Neural cell (in vitro differentiated cells): ENCODE data around the gene COQ9. TPM values are rescaled to one million over a fixed set of nuclear protein-coding genes. Genes with fewer than 3 reads are reported as not detected.

Experiments used
- H2AFZ ChIP-seq: fragments of 200-600, 300-800 bp; sonication (generic), shearing (Covaris generic); 2 replicates; pipeline ENCODE4 v1.6.0; 2014; ENCODE audit warnings: low read depth, mild to moderate bottlenecking, antibody characterized with exemption, low read length, moderate library complexity
- H3F3A ChIP-seq: fragments of 200-600 bp; shearing (Covaris generic); 2 replicates; pipeline ENCODE4 v1.6.1; 2016; ENCODE audit warnings: mild to moderate bottlenecking, moderate library complexity, mixed read lengths, antibody characterized with exemption, low read length; ENCODE audit not compliant: insufficient read depth, poor library complexity, severe bottlenecking
- H3K27ac ChIP-seq: fragments of 200-600, 300-800 bp; sonication (generic), shearing (Covaris generic); 2 replicates; pipeline ENCODE4 v1.5.1; 2014; ENCODE audit warnings: mild to moderate bottlenecking, low read length, moderate library complexity
- H3K27me3 ChIP-seq: fragments of 300-800, 200-600 bp; sonication (generic), shearing (Covaris generic); 2 replicates; pipeline ENCODE4 v1.6.0; 2014; ENCODE audit warnings: mild to moderate bottlenecking, low read depth, low read length, moderate library complexity; ENCODE audit not compliant: insufficient read depth
- H3K36me3 ChIP-seq: fragments of 300-800, 200-600 bp; sonication (generic), shearing (Covaris generic); 2 replicates; pipeline ENCODE4 v1.5.1; 2014; ENCODE audit warnings: mild to moderate bottlenecking, antibody characterized with exemption, low read length, moderate library complexity; ENCODE audit not compliant: insufficient read depth
- H3K4me2 ChIP-seq: fragments of 300-800, 200-600 bp; sonication (generic), shearing (Covaris generic); 2 replicates; pipeline ENCODE4 v1.6.0; 2014; ENCODE audit warnings: mild to moderate bottlenecking, low read length
- H3K4me3 ChIP-seq: fragments of 300-800, 200-600 bp; sonication (generic), shearing (Covaris generic); 2 replicates; pipeline ENCODE4 v1.5.1; 2014; ENCODE audit warnings: mild to moderate bottlenecking, low read length, moderate library complexity
- H3K79me2 ChIP-seq: fragments of 200-600 bp; shearing (Covaris generic); replicated peaks from 2 replicates; pipeline ENCODE4 v1.6.0; 2014; ENCODE audit warnings: mild to moderate bottlenecking, low read length, moderate library complexity; ENCODE audit not compliant: insufficient read depth
- H3K9ac ChIP-seq: fragments of 300-800, 200-600 bp; sonication (generic), shearing (Covaris generic); 2 replicates; pipeline ENCODE4 v1.6.1; 2016; ENCODE audit warnings: mild to moderate bottlenecking, low read length, mixed read lengths
- H3K9me2 ChIP-seq: fragments of 200-600 bp; shearing (Covaris generic); 2 replicates; pipeline ENCODE4 v1.6.1; 2016; ENCODE audit warnings: mild to moderate bottlenecking, low read length, mixed read lengths; ENCODE audit not compliant: insufficient read depth
- H3K9me3 ChIP-seq: fragments of 200-600, 300-800 bp; sonication (generic), shearing (Covaris generic); 2 replicates; pipeline ENCODE4 v1.6.1; 2016; ENCODE audit warnings: mild to moderate bottlenecking, mixed run types, low read length, moderate library complexity, mixed read lengths
- H4K20me1 ChIP-seq: fragments of 200-600 bp; shearing (Covaris generic); 2 replicates; pipeline ENCODE4 v1.6.1; 2016; ENCODE audit warnings: mild to moderate bottlenecking, mixed run types; ENCODE audit not compliant: insufficient read depth
- EP300 ChIP-seq: fragments of 450-650 bp; conservative IDR thresholded peaks from 2 replicates; pipeline ENCODE4 v1.6.1; 2014; ENCODE audit warnings: antibody characterized with exemption, mild to moderate bottlenecking, moderate library complexity; ENCODE audit not compliant: poor library complexity, severe bottlenecking
- EZH2 ChIP-seq: fragments of 200-600, 300-800 bp; shearing (Covaris generic), sonication (generic); IDR thresholded peaks from 2 replicates; pipeline ENCODE4 v1.6.1; 2014; ENCODE audit warnings: antibody characterized with exemption, low read length, borderline replicate concordance, mild to moderate bottlenecking; ENCODE audit not compliant: insufficient read depth, poor library complexity, severe bottlenecking
- MXI1 ChIP-seq: fragments of 450-650 bp; conservative IDR thresholded peaks from 2 replicates; pipeline ENCODE4 v1.6.1; 2014; ENCODE audit warnings: antibody characterized with exemption, mild to moderate bottlenecking; ENCODE audit not compliant: poor library complexity, severe bottlenecking
- POLR2AphosphoS5 ChIP-seq: IDR thresholded peaks from 2 replicates; pipeline ENCODE4 v1.6.1; 2012
- RAD21 ChIP-seq: fragments of 450-650 bp; conservative IDR thresholded peaks from 2 replicates; pipeline ENCODE4 v1.6.1; 2014; ENCODE audit warnings: antibody characterized with exemption, mild to moderate bottlenecking, moderate library complexity
- SMC3 ChIP-seq: fragments of 450-650 bp; conservative IDR thresholded peaks from 2 replicates; pipeline ENCODE4 v1.6.1; 2014; ENCODE audit warnings: antibody characterized with exemption, mild to moderate bottlenecking, moderate library complexity; ENCODE audit not compliant: poor library complexity
- TAF1 ChIP-seq: IDR thresholded peaks from 2 replicates; pipeline ENCODE4 v1.6.1; 2012; ENCODE audit warnings: low read depth
- polyA plus RNA-seq: library from polyadenylated mRNA; depleted of rRNA; stranded (reverse); fragments of >200 nt; gene quantifications from 2 replicates; pipeline ENCODE4 v1.2.3, GENCODE V29; 2014
- TF ChIP-seq, protein P1 (sequence below): IDR thresholded peaks from 2 replicates; pipeline ENCODE4 v1.6.1; 2012; ENCODE audit warnings: borderline replicate concordance
- TF ChIP-seq, protein P2 (sequence below): fragments of 450-650 bp; IDR thresholded peaks from 2 replicates; pipeline ENCODE4 v1.5.1; 2014; ENCODE audit warnings: antibody characterized with exemption, mild to moderate bottlenecking, moderate library complexity; ENCODE audit not compliant: poor library complexity, severe bottlenecking

Gene COQ9
- polyA plus RNA-seq, 1 donor from 2014 or later, result 78.7 TPM

DNA sequence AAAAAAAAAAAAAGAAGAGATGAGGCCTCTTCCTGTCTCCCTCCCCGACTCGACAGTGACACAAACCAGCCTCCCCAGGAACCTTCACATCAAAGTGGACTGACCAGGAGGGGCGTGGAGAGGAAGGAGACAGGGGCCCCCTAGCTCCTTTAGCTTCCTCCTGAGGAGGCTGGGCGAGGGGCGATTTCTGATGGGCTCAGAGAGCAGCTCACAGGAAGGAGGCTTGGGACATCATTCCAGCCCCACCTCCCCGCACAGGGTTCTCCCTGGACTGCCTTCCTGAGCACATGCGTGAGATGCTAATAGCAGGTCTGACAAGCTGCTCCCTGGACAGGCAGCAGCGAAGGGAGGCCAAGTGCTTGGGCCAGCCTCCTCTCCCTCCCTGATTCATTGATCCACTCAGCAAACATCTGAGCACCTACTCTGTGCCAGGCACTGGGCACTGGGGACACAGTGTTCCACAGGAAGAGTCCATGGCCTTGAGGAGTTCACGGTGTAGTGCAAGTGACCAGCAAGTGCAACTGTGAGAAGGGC, 53.4 kb downstream of the COQ9 start:
- TF ChIP-seq, protein P1, sequence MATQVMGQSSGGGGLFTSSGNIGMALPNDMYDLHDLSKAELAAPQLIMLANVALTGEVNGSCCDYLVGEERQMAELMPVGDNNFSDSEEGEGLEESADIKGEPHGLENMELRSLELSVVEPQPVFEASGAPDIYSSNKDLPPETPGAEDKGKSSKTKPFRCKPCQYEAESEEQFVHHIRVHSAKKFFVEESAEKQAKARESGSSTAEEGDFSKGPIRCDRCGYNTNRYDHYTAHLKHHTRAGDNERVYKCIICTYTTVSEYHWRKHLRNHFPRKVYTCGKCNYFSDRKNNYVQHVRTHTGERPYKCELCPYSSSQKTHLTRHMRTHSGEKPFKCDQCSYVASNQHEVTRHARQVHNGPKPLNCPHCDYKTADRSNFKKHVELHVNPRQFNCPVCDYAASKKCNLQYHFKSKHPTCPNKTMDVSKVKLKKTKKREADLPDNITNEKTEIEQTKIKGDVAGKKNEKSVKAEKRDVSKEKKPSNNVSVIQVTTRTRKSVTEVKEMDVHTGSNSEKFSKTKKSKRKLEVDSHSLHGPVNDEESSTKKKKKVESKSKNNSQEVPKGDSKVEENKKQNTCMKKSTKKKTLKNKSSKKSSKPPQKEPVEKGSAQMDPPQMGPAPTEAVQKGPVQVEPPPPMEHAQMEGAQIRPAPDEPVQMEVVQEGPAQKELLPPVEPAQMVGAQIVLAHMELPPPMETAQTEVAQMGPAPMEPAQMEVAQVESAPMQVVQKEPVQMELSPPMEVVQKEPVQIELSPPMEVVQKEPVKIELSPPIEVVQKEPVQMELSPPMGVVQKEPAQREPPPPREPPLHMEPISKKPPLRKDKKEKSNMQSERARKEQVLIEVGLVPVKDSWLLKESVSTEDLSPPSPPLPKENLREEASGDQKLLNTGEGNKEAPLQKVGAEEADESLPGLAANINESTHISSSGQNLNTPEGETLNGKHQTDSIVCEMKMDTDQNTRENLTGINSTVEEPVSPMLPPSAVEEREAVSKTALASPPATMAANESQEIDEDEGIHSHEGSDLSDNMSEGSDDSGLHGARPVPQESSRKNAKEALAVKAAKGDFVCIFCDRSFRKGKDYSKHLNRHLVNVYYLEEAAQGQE, result no peak
- TF ChIP-seq SMC3 (no peak), EZH2 (no peak), POLR2AphosphoS5 (no peak), MXI1 (no peak), EP300 (no peak)
- H2AFZ ChIP-seq, result no peak overlapping the region
- H4K20me1 ChIP-seq, result no peaks in the 10 kb centered on the region

DNA sequence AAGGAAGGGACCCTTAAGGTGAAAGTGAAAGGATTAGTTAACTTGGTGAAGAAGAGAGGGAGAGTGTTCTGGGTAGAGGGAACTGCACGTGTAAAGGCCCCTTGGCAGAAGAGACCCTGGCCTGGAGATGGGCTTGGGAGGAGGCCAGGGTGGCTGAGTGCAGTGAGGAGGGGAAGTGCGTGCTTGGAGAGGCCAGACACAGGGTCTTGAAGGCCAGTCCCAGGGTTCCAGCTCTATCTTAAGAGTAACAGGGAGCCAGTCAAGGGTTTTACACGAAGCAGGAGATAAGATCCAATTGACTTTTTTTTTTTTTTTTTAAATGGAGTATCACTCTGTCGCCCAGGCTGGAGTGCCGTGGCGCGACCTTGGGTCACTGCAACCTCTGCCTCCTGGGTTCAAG, 54.2 kb downstream of the COQ9 start:
- Histone ChIP-seq H3K36me3 (no peaks in the 10 kb centered on the region), H3K4me3 (no peak overlapping the region), H2AFZ (no peak overlapping the region), H3K4me2 (no peak overlapping the region), H3K9ac (no peak overlapping the region), H3K9me2 (no peaks in the 10 kb centered on the region), H3K27ac (no peak overlapping the region), H3K9me3 (no peaks in the 10 kb centered on the region), H3K79me2 (no peaks in the 10 kb centered on the region), H3F3A (no peaks in the 10 kb centered on the region), H3K27me3 (no peaks in the 10 kb centered on the region), H4K20me1 (no peaks in the 10 kb centered on the region)
- TF ChIP-seq SMC3 (no peak), POLR2AphosphoS5 (no peak), MXI1 (no peak), TAF1 (no peak), RAD21 (no peak), EZH2 (no peak), EP300 (no peak)
- TF ChIP-seq, protein P2, sequence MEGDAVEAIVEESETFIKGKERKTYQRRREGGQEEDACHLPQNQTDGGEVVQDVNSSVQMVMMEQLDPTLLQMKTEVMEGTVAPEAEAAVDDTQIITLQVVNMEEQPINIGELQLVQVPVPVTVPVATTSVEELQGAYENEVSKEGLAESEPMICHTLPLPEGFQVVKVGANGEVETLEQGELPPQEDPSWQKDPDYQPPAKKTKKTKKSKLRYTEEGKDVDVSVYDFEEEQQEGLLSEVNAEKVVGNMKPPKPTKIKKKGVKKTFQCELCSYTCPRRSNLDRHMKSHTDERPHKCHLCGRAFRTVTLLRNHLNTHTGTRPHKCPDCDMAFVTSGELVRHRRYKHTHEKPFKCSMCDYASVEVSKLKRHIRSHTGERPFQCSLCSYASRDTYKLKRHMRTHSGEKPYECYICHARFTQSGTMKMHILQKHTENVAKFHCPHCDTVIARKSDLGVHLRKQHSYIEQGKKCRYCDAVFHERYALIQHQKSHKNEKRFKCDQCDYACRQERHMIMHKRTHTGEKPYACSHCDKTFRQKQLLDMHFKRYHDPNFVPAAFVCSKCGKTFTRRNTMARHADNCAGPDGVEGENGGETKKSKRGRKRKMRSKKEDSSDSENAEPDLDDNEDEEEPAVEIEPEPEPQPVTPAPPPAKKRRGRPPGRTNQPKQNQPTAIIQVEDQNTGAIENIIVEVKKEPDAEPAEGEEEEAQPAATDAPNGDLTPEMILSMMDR, result no peak
- TF ChIP-seq, protein P1, result no peak

More for the DNA sequence above, 53.4 kb downstream of the COQ9 start:
- Histone ChIP-seq H3K4me2 (no peak overlapping the region), H3K27ac (no peak overlapping the region), H3K36me3 (no peaks in the 10 kb centered on the region), H3K27me3 (no peaks in the 10 kb centered on the region), H3K79me2 (no peaks in the 10 kb centered on the region), H3K9me2 (no peaks in the 10 kb centered on the region), H3K4me3 (no peak overlapping the region), H3K9me3 (no peaks in the 10 kb centered on the region), H3F3A (no peaks in the 10 kb centered on the region), H3K9ac (no peak overlapping the region)
